Measurements from ENCODE around the gene CA12. TPM values are rescaled to one million over a fixed set of nuclear protein-coding genes. Genes with fewer than 3 reads are reported as not detected.

The CA12 gene
- total RNA-seq, 1 donor from 2014 or later, result not detected

GRCh38 chr15:63299943-63300575, 81.6 kb downstream of the CA12 start:
- H3K36me3 Mint-ChIP-seq (ENCODE audit: unreplicated experiment), result no peaks in the 10 kb centered on the region
- H3K27ac Mint-ChIP-seq (ENCODE audit: unreplicated experiment), result peak overlapping the region; percentile 5
- H3K4me1 Mint-ChIP-seq (ENCODE audit: low read depth, unreplicated experiment), result peaks cover 14% of the 10 kb centered on the region
- peaks cover 4% of the 10 kb centered on the region for H3K27me3 Mint-ChIP-seq (ENCODE audit: unreplicated experiment)
- no peak for TF ChIP-seq CTCF (IDR thresholded peaks at IDR 0.05; ENCODE audit: partially characterized antibody, unreplicated experiment)
- no peak overlapping the region for H3K4me3 Mint-ChIP-seq (ENCODE audit: unreplicated experiment)
- DNase-seq, result no peak
- peaks cover 1% of the 10 kb centered on the region for H3K9me3 Mint-ChIP-seq (ENCODE audit: unreplicated experiment)

DNA sequence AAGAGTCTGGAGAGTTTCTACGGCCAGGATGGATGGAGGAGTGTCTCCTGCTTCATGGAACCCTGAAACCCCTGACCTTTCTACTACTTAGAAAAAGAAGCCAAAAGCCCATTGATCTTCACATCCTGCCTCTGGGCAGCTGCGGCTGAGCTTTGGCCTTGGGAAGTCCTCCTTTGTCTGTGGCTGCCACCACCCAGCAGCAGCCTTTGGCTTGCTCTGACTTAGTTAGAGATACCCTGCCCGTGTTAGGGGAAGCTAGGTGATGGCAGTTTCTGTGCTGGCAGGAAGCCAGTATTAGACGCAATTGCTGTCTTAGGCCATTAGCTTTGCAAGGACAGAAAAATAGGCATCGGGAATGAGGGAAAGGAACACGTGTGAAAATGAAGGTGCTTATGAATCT, 85.5 kb downstream of the CA12 start:
- Mint-ChIP-seq H3K27ac (ENCODE audit: unreplicated experiment) (no peak overlapping the region), H3K4me3 (ENCODE audit: unreplicated experiment) (no peak overlapping the region), H3K4me1 (ENCODE audit: low read depth, unreplicated experiment) (peaks cover 11% of the 10 kb centered on the region), H3K36me3 (ENCODE audit: unreplicated experiment) (peaks cover 5% of the 10 kb centered on the region), H3K27me3 (ENCODE audit: unreplicated experiment) (peaks cover 4% of the 10 kb centered on the region), H3K9me3 (ENCODE audit: unreplicated experiment) (peaks cover 1% of the 10 kb centered on the region)
- no peak for DNase-seq
- no peak for TF ChIP-seq CTCF (IDR thresholded peaks at IDR 0.05; ENCODE audit: partially characterized antibody, unreplicated experiment)

DNA sequence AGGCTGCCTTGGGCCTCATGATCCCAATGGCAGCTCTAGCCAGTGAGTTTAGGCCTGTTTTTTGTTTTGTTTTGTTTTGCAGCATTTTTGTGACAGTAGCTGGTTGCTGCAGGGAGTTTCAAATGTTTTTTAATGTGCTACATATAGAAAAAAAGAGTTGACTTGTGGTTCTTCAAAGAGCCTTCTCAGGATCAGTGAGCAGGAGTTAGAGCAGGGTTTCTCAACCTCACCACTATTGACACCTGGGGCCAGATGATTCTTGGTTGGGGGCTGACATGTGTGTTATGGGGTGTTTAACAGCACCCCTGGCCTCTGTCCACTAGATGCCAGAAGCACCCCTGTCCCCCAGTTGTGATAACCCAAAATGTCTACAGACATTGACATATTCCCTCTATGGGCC, 86.3 kb downstream of the CA12 start:
- H3K36me3 Mint-ChIP-seq (ENCODE audit: unreplicated experiment), result peaks cover 5% of the 10 kb centered on the region
- H3K27ac Mint-ChIP-seq (ENCODE audit: unreplicated experiment), result no peak overlapping the region
- H3K4me3 Mint-ChIP-seq (ENCODE audit: unreplicated experiment), result no peak overlapping the region
- H3K9me3 Mint-ChIP-seq (ENCODE audit: unreplicated experiment), result peaks cover 1% of the 10 kb centered on the region
- DNase-seq, result no peak
- H3K4me1 Mint-ChIP-seq (ENCODE audit: low read depth, unreplicated experiment), result peaks cover 8% of the 10 kb centered on the region
- TF ChIP-seq CTCF (IDR thresholded peaks at IDR 0.05; ENCODE audit: partially characterized antibody, unreplicated experiment), result no peak
- peaks cover 4% of the 10 kb centered on the region for H3K27me3 Mint-ChIP-seq (ENCODE audit: unreplicated experiment)

DNA sequence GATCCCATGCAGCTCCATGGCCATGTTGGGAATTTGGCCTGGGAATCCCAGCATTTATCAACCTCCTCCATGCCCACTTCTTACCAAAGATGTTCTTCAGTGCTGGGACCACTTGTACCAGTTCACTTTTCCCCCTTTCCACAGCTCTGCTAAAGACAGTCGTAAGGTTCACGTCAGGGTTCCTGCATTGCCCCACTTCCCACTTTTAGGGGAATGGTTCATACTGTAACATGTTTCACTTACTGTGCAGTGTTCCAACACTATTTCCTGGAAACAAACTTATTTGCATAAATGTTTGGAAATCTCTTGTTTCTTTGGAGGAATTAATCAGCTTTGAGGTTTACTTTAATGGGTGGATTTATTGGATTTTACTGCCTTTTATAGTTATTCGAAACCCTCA, 87.3 kb downstream of the CA12 start:
- no peak for DNase-seq
- H3K4me1 Mint-ChIP-seq (ENCODE audit: low read depth, unreplicated experiment), result no peaks in the 10 kb centered on the region
- peaks cover 4% of the 10 kb centered on the region for H3K27me3 Mint-ChIP-seq (ENCODE audit: unreplicated experiment)
- TF ChIP-seq CTCF (IDR thresholded peaks at IDR 0.05; ENCODE audit: partially characterized antibody, unreplicated experiment), result no peak
- no peak overlapping the region for H3K4me3 Mint-ChIP-seq (ENCODE audit: unreplicated experiment)
- H3K36me3 Mint-ChIP-seq (ENCODE audit: unreplicated experiment), result peaks cover 5% of the 10 kb centered on the region
- no peak overlapping the region for H3K27ac Mint-ChIP-seq (ENCODE audit: unreplicated experiment)
- peaks cover 1% of the 10 kb centered on the region for H3K9me3 Mint-ChIP-seq (ENCODE audit: unreplicated experiment)

- H3K9me3 Mint-ChIP-seq (ENCODE audit: unreplicated experiment), result no peaks in the 10 kb centered on the region
- H3K36me3 Mint-ChIP-seq (ENCODE audit: unreplicated experiment), result peaks cover 5% of the 10 kb centered on the region
- no peak for DNase-seq
- no peak overlapping the region for H3K4me3 Mint-ChIP-seq (ENCODE audit: unreplicated experiment)
- H3K4me1 Mint-ChIP-seq (ENCODE audit: low read depth, unreplicated experiment), result no peaks in the 10 kb centered on the region
- H3K27me3 Mint-ChIP-seq (ENCODE audit: unreplicated experiment), result no peaks in the 10 kb centered on the region
- H3K27ac Mint-ChIP-seq (ENCODE audit: unreplicated experiment), result no peak overlapping the region
- TF ChIP-seq CTCF (IDR thresholded peaks at IDR 0.05; ENCODE audit: partially characterized antibody, unreplicated experiment), result no peak
Measured at GRCh38 chr15:63292771-63293170, 88.9 kb downstream of the CA12 start.
